GM21786 (cell line): ENCODE data around the gene RBPJ.

Experiments
- ATAC-seq: cut with Tn5 transposase; IDR thresholded peaks from one replicate; pipeline ENCODE4 v1.9.1; 2021; ENCODE audit not compliant: unreplicated experiment

RBPJ gene

DNA sequence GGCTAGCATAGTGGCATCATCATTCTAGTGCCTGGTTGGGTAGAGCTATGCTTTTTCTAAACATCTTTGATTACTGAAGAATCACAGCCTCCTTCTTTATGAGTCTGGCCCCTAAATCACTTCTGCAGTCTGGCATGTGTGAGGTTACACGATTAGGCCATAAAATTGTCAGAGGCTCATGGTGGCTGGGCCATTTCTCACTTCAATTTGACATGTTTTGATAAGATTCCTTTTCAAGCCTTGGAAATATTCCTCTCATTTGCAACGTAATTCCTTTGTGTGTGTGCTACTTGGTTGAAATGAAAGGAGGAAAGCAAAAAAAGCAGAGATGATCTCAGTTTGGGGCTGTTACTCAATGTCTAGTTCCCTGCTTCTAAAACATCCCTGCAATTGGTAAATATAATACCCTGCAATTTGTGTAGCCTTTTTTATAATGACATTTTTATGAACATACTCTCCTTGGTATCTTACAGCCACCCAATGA, 163.3 kb downstream of the RBPJ start:
- no peak for ATAC-seq

DNA sequence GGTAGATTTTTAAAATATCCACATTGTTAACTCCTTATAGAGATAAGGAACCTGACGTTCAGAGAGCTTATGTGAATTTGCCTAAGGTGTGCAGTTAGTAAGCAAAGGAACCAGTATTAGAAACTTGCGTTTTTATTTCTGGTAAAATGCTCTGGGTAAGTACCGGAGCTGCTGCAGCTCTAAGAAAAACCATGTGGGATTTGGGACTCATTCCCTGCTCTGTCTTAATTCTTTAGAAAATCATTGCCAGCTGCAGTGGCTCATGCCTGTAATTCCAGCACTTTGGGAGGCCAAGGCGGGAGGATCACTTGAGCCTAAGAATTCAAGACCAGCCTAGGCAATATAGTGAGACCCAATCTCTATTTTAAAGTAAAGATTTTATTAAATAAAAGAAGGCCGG, 163.7 kb downstream of the RBPJ start:
- ATAC-seq: no peak
